Caco-2 (cell line): ENCODE measurements around the gene MAP3K13. TPM values are rescaled to one million over a fixed set of nuclear protein-coding genes. Genes with fewer than 3 reads are reported as not detected.

Experiments used
- BruUV-seq: library from RNA; stranded (reverse); fragments of 400-500 nt; replicated peaks from 2 replicates; lab custom pipeline; 2021; lab: Mats Ljungman, UMichigan
- CTCF ChIA-PET: fragments of 300-600 bp; sonication (Branson Sonifier 250); formaldehyde crosslinking; loops from one replicate; lab custom pipeline; 2022; ENCODE audit warnings: antibody characterized with exemption; lab: Charles Lee
- POLR2A ChIA-PET: fragments of 300-600 bp; sonication (Branson Sonifier 250); formaldehyde crosslinking; loops from one replicate; lab custom pipeline; 2022; ENCODE audit warnings: antibody characterized with exemption; lab: Charles Lee
- DNase-seq, 2 experiments: peaks; one replicate each; pipeline versions ENCODE4 v3.0.0 to v3.0.0-alpha.2; 2020 to 2022
- H3K27me3 ChIP-seq: replicated peaks from 2 replicates; pipeline ENCODE4 v1.6.0; 2011; ENCODE audit warnings: low read length; ENCODE audit not compliant: control insufficient read depth, insufficient read depth
- H3K36me3 ChIP-seq: 2 replicates; pipeline ENCODE4 v1.5.1; 2011; ENCODE audit warnings: low read length; ENCODE audit not compliant: control insufficient read depth, insufficient read depth
- H3K4me1 ChIP-seq: fragments of 250-450 bp; sonication (Bioruptor Pico); 2 replicates; pipeline ENCODE4 v1.5.1; 2020; ENCODE audit warnings: mild to moderate bottlenecking
- H3K4me3 ChIP-seq: 2 replicates; pipeline ENCODE4 v1.5.1; 2011; ENCODE audit warnings: low read depth, mild to moderate bottlenecking, control low read depth, low read length
- H3K9me3 ChIP-seq: fragments of 250-450 bp; sonication (Bioruptor Pico); 2 replicates; pipeline ENCODE4 v1.5.1; 2020; ENCODE audit warnings: mild to moderate bottlenecking, moderate library complexity
- H3K27ac Mint-ChIP-seq: one replicate; pipeline ENCODE4 v1.8.0; 2022; ENCODE audit warnings: mixed read lengths; ENCODE audit not compliant: unreplicated experiment
- H3K27me3 Mint-ChIP-seq: one replicate; pipeline ENCODE4 v1.8.0; 2022; ENCODE audit warnings: mixed read lengths; ENCODE audit not compliant: insufficient read depth, unreplicated experiment
- H3K36me3 Mint-ChIP-seq: one replicate; pipeline ENCODE4 v1.8.0; 2022; ENCODE audit warnings: mild to moderate bottlenecking, mixed read lengths; ENCODE audit not compliant: insufficient read depth, unreplicated experiment
- H3K4me1 Mint-ChIP-seq: one replicate; pipeline ENCODE4 v1.8.0; 2022; ENCODE audit warnings: low read depth, mixed read lengths; ENCODE audit not compliant: unreplicated experiment
- H3K4me3 Mint-ChIP-seq: one replicate; pipeline ENCODE4 v1.8.0; 2022; ENCODE audit warnings: mild to moderate bottlenecking, moderate library complexity, mixed read lengths; ENCODE audit not compliant: unreplicated experiment
- H3K9me3 Mint-ChIP-seq: one replicate; pipeline ENCODE4 v1.8.0; 2022; ENCODE audit warnings: mixed read lengths; ENCODE audit not compliant: unreplicated experiment
- CTCF ChIP-seq, 2 experiments: fragments of 200-600 bp in 1 of 2; IDR thresholded peaks; 1 replicate in 1 of 2; 2 replicates in 1 of 2; pipeline versions ENCODE4 v1.5.1 to v1.8.0; 2011 to 2022; ENCODE audit warnings: antibody characterized with exemption in 1 of 2, control low read depth in 1 of 2, inconsistent platforms in 1 of 2, low read depth in 1 of 2, low read length in 1 of 2, mild to moderate bottlenecking in 1 of 2, moderate library complexity in 1 of 2; ENCODE audit not compliant: insufficient read depth in 1 of 2, severe bottlenecking in 1 of 2, unreplicated experiment in 1 of 2
- intact Hi-C: fragments of 100-400 bp; cut with micrococcal nuclease; formaldehyde crosslinking; loops from one replicate; pipeline ENCODE4 v1.10.0; 2022; ENCODE audit not compliant: unreplicated experiment
- total RNA-seq: library from RNA; stranded (reverse); gene quantifications from 2 replicates; pipeline ENCODE4 v1.2.3, GENCODE V29; 2022

The MAP3K13 gene
- total RNA-seq, 1 experiment from 2014 or later: 20.1 TPM

GRCh38 chr3:185399737-185400667 is 37.1 kb downstream of the MAP3K13 start:
- CTCF ChIA-PET: no interaction called here
- Histone ChIP-seq H3K27me3 (no peaks in the 10 kb centered on the region), H3K36me3 (no peaks in the 10 kb centered on the region), H3K4me1 (no peaks in the 10 kb centered on the region), H3K9me3 (no peaks in the 10 kb centered on the region), H3K4me3 (no peak overlapping the region)
- no peaks in the 10 kb centered on the region for H3K36me3 Mint-ChIP-seq
- H3K27ac Mint-ChIP-seq: no peak overlapping the region
- no peak overlapping the region for H3K4me3 Mint-ChIP-seq
- intact Hi-C loops: no loop called here
- no peaks in the 10 kb centered on the region for H3K4me1 Mint-ChIP-seq
- BruUV-seq: no TSS peak
- no peak for DNase-seq
- TF ChIP-seq CTCF (IDR thresholded peaks at IDR 0.05; ENCODE audit: insufficient read depth in 1 of 2, low read depth in 1 of 2, low read length in 1 of 2, severe bottlenecking in 1 of 2, unreplicated experiment in 1 of 2): no peak
- H3K9me3 Mint-ChIP-seq: no peaks in the 10 kb centered on the region
- POLR2A ChIA-PET: no interaction called here
- H3K27me3 Mint-ChIP-seq: no peaks in the 10 kb centered on the region

DNA sequence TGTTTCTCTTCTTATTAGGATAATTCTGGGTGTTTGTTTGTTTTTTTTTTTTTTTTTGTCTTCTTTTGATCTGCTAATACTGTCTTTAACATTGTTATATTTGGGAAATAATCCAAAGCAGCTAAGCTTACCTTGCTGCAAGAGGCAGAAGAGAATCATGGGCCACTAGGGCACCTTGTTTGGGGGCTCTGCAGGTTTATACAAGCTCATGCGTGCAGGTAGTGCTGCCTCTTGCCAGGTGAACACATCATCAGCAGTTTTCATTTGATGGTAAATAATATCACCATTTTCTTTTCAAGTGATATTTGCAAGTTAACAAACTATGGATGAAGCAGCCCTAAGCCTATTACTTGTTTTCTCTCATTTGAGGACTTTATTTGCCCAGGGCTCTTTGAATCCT is 37.9 kb downstream of the MAP3K13 start:
- Histone ChIP-seq H3K27me3 (no peaks in the 10 kb centered on the region), H3K9me3 (no peaks in the 10 kb centered on the region), H3K4me3 (no peak overlapping the region), H3K36me3 (no peaks in the 10 kb centered on the region), H3K4me1 (no peaks in the 10 kb centered on the region)
- Mint-ChIP-seq H3K27ac (no peak overlapping the region), H3K4me3 (no peak overlapping the region), H3K36me3 (no peaks in the 10 kb centered on the region), H3K9me3 (no peaks in the 10 kb centered on the region), H3K4me1 (no peaks in the 10 kb centered on the region), H3K27me3 (no peaks in the 10 kb centered on the region)
- POLR2A ChIA-PET: no interaction called here
- intact Hi-C loops: no loop called here
- no peak for DNase-seq
- BruUV-seq: no TSS peak
- no peak for TF ChIP-seq CTCF (IDR thresholded peaks at IDR 0.05; ENCODE audit: insufficient read depth in 1 of 2, low read depth in 1 of 2, low read length in 1 of 2, severe bottlenecking in 1 of 2, unreplicated experiment in 1 of 2)
- CTCF ChIA-PET: no interaction called here

DNA sequence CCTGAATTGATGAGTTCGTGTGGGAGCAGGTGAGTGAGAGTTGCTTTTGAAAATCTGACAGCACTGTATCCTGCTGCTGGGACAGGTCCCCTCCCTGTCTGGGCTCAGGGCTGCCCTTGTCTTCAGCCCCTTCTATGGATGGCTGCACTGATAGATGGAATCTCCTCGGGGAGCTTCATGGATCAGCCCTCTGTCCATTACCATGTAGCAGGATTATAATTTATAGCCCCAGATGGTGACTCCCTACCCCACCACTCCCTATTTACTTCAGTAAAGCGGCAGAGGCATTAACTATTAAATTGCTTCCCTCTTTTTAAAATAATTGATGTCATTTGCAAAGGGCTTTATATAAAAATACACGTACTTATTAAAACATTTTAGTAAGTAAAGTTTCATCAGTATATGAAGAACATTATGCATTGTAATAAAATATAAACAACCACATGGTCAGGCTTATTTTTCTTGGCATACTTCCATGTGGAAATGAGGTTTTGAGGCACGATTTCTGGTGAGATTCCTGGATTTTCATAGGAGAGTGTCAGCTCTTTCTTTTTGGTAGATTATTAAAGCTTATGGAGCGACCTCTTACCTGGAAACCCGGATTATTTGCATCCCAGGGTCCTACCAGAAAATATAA is 38.5 kb downstream of the MAP3K13 start:
- Mint-ChIP-seq H3K27ac (no peak overlapping the region), H3K4me3 (no peak overlapping the region), H3K4me1 (no peaks in the 10 kb centered on the region), H3K36me3 (no peaks in the 10 kb centered on the region), H3K27me3 (no peaks in the 10 kb centered on the region), H3K9me3 (no peaks in the 10 kb centered on the region)
- no peaks in the 10 kb centered on the region for H3K27me3 ChIP-seq
- intact Hi-C loops: no loop called here
- no peaks in the 10 kb centered on the region for H3K4me1 ChIP-seq
- ChIA-PET CTCF (no interaction called here), POLR2A (no interaction called here)
- no peaks in the 10 kb centered on the region for H3K9me3 ChIP-seq
- no peak for DNase-seq
- no peaks in the 10 kb centered on the region for H3K36me3 ChIP-seq
- no peak overlapping the region for H3K4me3 ChIP-seq
- BruUV-seq: no TSS peak
- no peak for TF ChIP-seq CTCF (IDR thresholded peaks at IDR 0.05; ENCODE audit: insufficient read depth in 1 of 2, low read depth in 1 of 2, low read length in 1 of 2, severe bottlenecking in 1 of 2, unreplicated experiment in 1 of 2)
